Measurements from ENCODE around the gene CUX1.

DNA sequence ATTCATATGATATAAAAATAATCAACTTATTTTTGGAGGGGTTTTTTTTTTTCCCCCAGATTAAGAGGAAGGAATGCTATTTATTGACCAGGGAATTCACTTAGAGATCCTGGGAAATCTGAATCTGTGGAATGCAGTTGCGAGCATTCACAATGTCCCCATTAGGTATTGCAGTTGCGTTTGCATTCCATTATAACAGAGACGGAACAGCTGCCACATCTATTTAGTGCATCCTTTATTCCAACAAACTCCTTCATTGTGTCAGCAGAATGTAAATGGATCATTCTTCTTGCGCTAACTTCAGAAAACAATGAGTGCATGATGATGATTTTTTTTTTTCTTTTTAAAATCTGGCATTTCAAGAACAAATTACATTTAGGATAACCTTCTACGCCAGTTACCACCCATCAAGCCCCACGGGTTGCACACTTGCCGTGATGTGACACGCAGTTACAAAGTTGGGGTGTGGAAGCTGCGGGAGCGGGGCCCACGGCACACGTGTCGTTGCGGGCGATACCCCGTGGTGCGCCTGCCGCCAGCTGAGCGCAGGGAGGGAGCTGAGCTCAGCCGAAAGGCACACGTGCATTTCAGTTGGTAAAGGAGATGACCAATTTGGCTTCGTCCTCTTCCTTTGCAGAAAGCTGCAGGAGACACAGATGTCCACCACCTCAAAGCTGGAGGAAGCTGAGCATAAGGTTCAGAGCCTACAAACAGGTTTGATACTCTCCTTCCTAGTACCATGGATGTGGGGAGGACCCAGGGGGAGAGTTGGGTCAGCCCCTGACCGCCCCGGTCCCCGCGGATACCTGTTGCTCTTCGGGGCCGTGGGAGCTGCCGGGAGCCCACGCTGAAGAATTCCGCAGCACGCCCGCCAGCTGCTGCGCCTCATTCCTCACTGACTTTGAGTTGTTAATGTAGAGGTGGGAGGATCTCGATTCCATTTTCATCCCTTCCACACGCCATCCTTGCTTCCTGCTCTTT, 293.9 kb downstream of the CUX1 start:
- TF ChIP-seq, protein P1, sequence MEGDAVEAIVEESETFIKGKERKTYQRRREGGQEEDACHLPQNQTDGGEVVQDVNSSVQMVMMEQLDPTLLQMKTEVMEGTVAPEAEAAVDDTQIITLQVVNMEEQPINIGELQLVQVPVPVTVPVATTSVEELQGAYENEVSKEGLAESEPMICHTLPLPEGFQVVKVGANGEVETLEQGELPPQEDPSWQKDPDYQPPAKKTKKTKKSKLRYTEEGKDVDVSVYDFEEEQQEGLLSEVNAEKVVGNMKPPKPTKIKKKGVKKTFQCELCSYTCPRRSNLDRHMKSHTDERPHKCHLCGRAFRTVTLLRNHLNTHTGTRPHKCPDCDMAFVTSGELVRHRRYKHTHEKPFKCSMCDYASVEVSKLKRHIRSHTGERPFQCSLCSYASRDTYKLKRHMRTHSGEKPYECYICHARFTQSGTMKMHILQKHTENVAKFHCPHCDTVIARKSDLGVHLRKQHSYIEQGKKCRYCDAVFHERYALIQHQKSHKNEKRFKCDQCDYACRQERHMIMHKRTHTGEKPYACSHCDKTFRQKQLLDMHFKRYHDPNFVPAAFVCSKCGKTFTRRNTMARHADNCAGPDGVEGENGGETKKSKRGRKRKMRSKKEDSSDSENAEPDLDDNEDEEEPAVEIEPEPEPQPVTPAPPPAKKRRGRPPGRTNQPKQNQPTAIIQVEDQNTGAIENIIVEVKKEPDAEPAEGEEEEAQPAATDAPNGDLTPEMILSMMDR (IDR thresholded peaks at IDR 0.05; ENCODE audit: insufficient read depth, low read depth, low read length): no peak
- no peak for TF ChIP-seq EZH2 (IDR thresholded peaks at IDR 0.05; ENCODE audit: insufficient read depth, low read length)

Measured in astrocyte (in vitro differentiated cells and primary cell).